OCI-LY7 (cell line): ENCODE measurements around the gene MEIOB.

Experiments used
- EZH2phosphoT487 ChIP-seq: fragments of 200-600 bp; sonication (generic); IDR thresholded peaks from 2 replicates; pipeline ENCODE4 v1.6.1; 2018; ENCODE audit warnings: low read depth, borderline replicate concordance, mild to moderate bottlenecking, mixed run types, antibody characterized with exemption, low read length, moderate library complexity, mixed read lengths
- TF ChIP-seq, protein P1 (sequence below): fragments of 200-600 bp; sonication (generic); conservative IDR thresholded peaks from 2 replicates; pipeline ENCODE4 v1.5.1; 2014; ENCODE audit warnings: mild to moderate bottlenecking, antibody characterized with exemption, low read length, moderate library complexity, mixed read lengths

DNA sequence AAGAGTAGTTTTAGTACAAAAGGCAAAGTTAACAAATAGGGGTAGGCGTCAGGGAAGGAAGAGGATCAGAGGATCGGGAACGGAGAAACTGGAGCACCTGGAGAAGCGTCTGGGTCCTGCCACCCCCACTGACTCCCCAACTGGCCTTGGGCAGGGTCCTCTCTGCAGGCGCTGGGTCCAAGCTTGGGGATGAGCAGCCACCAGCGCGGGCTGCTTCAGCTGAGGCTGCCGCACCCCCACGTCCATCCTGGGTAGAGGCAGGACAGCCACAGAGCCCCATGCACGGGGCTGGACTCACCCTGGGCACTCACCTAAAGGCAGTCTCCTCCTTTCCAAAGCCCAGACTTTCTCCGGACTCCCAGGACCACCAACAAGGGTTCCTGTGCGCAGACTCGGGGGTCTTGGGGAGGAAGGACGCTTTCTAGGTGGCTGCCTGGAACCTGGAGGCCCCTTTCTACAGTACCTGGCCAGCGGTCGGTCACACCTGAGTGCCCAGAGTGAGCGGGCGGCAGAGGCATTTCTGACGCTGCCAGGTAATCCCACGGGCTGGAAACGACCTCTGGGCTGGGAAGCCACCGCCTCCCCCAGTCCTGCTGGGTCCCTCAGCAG is 45.2 kb upstream of the MEIOB start:
- TF ChIP-seq, protein P1, sequence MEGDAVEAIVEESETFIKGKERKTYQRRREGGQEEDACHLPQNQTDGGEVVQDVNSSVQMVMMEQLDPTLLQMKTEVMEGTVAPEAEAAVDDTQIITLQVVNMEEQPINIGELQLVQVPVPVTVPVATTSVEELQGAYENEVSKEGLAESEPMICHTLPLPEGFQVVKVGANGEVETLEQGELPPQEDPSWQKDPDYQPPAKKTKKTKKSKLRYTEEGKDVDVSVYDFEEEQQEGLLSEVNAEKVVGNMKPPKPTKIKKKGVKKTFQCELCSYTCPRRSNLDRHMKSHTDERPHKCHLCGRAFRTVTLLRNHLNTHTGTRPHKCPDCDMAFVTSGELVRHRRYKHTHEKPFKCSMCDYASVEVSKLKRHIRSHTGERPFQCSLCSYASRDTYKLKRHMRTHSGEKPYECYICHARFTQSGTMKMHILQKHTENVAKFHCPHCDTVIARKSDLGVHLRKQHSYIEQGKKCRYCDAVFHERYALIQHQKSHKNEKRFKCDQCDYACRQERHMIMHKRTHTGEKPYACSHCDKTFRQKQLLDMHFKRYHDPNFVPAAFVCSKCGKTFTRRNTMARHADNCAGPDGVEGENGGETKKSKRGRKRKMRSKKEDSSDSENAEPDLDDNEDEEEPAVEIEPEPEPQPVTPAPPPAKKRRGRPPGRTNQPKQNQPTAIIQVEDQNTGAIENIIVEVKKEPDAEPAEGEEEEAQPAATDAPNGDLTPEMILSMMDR, result no peak
- no peak for TF ChIP-seq EZH2phosphoT487
